GM18520 (cell line): ENCODE data around the gene SPN.
"Not testable (repeated sequence)": the region's sequence is repeated elsewhere in the genome, so short reads cannot be mapped to it uniquely, and the experiment has no call there.

Experiments
- ATAC-seq: cut with Tn5 transposase; IDR thresholded peaks from one replicate; pipeline ENCODE4 v1.9.1; 2021; ENCODE audit not compliant: unreplicated experiment

Gene SPN

DNA sequence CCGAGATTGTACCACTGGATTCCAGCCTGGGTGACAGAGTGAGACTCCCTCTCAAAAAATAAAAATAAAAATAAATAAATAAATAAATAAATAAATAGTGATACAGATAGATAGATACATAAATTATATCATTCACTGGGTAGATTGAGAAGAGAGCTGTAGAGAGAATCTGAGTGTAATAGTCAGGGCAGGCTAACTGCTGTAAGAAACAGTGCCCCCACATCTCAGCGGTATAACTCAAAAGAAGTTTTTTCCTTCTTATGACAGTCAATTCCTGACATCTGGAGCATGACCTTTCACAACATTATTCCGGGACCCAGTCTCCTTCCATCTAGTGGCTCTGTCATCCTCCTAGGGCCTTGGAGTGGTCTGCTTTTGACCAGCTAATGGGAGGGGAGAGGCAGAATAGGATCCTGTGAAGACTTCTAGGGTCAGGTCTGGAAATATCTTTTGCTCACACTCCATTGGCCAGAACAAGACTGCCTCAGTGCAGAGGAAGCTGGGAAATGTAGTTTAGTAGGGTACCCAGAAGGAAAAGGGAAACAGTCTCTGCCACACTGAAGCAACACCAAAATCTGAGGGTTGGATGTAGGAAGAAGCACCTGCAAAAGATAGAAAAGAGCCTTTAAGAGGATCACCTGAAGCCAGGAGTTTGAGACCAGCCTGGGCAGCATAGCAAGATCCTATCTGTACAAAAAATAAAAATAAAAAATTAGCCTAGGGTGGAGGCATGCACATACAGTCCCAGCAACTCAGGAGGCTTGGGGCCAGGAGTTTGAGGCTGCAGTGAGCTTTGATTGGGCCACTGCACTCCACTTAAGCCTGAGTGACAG, 13.0 kb downstream of the SPN start:
- ATAC-seq: no peak

DNA sequence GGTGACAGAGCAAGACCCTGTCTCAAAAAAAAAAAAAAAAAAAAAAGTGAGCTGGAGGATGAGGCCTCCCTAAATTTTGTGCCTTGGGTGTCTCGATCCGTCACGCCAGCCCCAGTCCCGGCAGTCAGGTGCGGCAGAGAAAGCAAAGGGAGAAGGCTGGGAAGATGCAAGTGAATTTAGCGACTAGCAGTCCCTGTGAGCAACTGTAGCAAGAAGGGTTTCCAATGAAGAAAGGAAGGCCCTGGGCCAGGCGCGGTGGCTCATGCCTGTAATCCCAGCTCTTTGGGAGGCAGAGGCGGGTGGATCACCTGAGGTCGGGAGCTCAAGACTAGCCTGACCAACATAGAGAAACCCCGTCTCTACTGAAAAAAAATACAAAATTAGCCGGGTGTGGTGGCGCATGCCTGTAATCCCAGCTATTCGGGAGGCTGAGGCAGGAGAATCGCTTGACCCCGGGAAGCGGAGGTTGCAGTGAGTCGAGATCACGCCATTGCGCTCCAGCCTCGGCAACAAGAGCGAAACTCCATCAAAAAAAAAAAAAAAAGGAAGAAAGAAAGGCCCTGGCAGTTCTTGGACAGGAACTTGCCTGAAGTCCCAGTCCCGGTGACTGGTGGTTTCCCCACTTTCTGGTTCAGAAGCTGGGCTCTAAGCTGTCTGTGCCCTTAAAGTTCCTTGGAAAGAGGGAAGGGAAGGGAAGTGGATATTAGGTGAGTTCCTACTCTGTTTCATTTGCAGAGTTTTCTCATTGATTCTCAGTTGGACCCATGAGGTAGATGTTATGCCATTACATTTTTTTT, 14.1 kb downstream of the SPN start:
- no peak for ATAC-seq

- ATAC-seq: no peak
Measured at GRCh38 chr16:29678691-29679267, 15.7 kb downstream of the SPN start, which contains the start of gene QPRT. Gene QPRT (plus strand): TSS chr16:29679180. CDS start chr16:29679198, 18 bp downstream.

- no peak for ATAC-seq
Measured at GRCh38 chr16:29680180-29680598, 17.1 kb downstream of the SPN start.

DNA sequence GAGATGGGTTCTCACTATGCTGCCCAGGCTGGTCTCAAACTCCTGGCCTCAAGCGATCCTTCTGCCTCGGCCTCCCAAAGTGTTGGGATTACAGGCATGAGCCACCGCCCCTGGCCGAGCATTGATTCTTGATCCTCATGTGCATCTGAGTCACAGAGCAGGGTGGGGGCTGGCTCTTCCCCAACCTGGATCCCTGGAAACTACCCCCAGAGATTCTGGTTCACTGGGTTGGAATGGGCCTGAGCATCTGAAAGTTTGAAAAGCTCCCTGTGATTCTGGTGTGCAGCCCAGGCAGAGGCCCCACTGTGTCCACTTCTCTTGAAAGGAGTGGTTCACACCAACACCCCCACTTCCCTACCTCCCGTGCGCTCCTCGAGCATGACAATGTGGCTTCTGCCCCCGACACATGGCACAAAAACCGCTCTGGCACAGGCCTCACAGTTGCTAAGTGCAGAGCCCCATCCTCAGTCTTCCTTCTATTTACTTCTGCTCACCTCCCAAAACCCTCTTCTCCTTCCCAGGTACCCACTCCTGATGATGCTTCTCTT, 20.6 kb downstream of the SPN start:
- ATAC-seq: no peak

GRCh38 chr16:29684679-29685078, 21.6 kb downstream of the SPN start:
- ATAC-seq: no peak

GRCh38 chr16:29686740-29687332, 23.8 kb downstream of the SPN start:
- ATAC-seq: no peak

GRCh38 chr16:29687755-29688154, 24.7 kb downstream of the SPN start:
- ATAC-seq: no peak

GRCh38 chr16:29688172-29688571, 25.1 kb downstream of the SPN start:
- no peak for ATAC-seq

DNA sequence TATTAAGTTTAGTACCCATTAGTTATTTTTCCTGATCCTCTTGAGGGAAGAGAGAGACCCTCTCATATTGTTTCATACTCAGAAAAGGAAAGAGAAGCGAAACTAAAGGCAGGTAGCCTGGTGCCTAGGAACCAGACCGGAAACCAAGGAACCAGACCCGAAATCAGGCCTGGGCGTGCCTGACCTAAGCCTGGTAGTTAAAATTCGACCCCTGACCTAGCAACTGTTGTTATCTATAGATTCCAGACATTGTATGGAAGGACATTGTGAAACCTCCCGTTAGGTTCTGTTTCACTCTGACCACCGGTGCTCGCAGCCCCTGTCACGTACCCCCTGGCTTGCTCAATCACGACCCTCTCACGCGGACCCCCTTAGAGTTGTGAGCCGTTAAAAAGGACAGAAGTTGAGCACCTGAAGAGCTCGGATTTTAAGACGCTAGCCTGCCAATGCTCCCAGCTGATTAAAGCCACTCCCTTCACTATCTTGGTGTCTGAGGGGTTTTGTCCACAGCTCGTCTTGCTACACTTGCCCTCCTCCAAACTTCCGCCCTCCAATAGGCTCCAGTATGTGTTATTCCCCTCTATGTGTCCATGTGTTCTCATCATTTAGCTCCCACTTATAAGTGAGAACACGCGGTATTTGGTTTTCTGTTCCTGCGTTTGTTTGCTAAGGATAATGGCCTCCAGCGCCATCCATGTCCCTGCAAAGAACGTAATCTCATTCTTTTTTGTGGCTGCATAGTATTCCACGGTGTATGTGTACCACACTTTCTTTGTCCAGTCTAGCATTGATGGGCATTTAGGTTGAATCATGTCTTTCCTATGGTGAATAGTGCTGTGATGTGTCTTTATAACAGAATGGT, 26.7 kb downstream of the SPN start:
- not testable (repeated sequence) for ATAC-seq

- ATAC-seq: not testable (repeated sequence)
Measured at GRCh38 chr16:29692606-29693005, 29.6 kb downstream of the SPN start.

GRCh38 chr16:29694384-29695195, 31.5 kb downstream of the SPN start:
- no peak for ATAC-seq

- not testable (repeated sequence) for ATAC-seq
Measured at GRCh38 chr16:29695675-29696074, 32.6 kb downstream of the SPN start.

DNA sequence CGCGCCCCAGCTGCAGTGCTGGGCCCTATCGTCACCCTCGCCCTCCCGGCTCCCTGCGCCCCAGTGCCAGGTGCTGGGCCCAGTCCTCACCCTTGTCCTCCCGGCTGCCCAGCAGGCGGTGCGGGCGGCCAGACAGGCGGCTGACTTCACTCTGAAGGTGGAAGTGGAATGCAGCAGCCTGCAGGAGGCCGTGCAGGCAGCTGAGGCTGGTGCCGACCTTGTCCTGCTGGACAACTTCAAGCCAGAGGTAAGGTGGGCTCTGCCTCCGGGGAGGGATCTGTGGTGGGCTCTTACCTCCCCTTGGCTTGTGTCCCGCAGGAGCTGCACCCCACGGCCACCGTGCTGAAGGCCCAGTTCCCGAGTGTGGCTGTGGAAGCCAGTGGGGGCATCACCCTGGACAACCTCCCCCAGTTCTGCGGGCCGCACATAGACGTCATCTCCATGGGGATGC, 33.9 kb downstream of the SPN start:
- no peak for ATAC-seq

GRCh38 chr16:29697391-29697790, 34.3 kb downstream of the SPN start:
- no peak for ATAC-seq

- ATAC-seq: no peak
Measured at GRCh38 chr16:29698042-29698441, 35.0 kb downstream of the SPN start.

DNA sequence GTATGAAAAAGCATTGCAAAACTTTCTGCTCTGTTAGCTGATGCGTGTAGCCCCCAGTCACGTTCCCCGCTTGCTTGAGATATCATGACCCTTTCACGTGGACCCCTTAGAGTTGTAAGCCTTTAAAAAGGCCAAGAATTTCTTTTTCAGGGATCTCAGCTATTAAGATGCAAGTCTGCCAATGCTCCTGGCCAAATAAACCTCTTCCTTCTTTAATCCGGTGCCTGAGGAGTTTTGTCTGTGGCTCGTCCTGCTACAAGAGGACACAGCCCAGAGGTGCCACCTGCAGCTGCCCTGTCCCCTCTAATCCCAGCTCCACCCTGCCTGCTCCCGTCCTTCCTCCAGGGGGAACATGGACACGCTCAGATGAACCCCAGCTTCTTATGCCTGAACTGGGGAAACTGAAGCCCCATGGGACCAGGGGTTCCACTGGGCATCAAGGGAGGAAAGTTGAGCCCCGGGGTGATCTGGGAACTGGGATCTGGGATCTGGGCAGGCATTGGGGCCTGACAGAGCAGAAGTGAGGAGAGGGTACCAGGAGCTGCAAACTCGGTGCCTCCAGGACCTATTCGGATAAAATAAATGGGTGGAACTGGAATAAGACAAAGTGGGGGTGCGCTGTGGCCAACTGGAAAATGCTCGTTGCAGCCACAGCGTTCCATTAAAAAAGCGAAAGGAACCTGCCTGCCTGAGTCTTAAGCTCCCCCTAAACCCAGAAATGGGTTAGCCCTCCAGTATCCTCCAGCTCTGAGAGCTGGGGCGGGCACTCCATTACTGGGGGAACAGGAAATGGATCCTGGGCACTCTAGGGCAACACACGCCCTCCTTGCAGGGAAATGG, 35.7 kb downstream of the SPN start:
- no peak for ATAC-seq
